GM20000 (cell line): ENCODE measurements around the gene ACVR1C.
A peak's percentile ranks its signal among the peaks of the same experiment; 100 is the strongest.
"Not testable (repeated sequence)": the region's sequence is repeated elsewhere in the genome, so short reads cannot be mapped to it uniquely, and the experiment has no call there.

Source experiments
- DNase-seq: peaks from one replicate; pipeline ENCODE4 v3.0.0; 2012; ENCODE audit warnings: low spot score
- TF ChIP-seq, protein P1 (sequence below): IDR thresholded peaks from 2 replicates; pipeline ENCODE4 v1.5.1; 2012; ENCODE audit warnings: mild to moderate bottlenecking, control low read depth; ENCODE audit errors: extremely low read depth, missing control alignments

Gene ACVR1C

DNA sequence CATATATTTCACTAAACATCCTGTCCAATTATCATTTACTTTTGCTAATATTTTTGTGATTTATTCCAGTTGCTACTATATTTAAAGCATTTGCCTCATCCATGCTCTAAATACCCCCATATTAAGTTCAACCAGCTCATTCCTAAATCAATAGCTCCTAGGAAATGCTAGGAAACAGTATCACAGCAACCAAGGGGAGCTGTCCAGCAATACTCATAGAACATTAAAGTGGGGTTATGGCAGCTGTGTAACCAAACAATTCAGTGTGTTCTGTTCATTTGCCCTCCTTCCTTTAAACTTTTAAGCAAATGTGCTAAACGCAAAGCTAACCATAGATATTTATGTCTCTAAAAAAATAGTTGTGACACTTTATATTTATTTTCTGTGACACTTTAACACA, 41.1 kb downstream of the ACVR1C start:
- TF ChIP-seq, protein P1, sequence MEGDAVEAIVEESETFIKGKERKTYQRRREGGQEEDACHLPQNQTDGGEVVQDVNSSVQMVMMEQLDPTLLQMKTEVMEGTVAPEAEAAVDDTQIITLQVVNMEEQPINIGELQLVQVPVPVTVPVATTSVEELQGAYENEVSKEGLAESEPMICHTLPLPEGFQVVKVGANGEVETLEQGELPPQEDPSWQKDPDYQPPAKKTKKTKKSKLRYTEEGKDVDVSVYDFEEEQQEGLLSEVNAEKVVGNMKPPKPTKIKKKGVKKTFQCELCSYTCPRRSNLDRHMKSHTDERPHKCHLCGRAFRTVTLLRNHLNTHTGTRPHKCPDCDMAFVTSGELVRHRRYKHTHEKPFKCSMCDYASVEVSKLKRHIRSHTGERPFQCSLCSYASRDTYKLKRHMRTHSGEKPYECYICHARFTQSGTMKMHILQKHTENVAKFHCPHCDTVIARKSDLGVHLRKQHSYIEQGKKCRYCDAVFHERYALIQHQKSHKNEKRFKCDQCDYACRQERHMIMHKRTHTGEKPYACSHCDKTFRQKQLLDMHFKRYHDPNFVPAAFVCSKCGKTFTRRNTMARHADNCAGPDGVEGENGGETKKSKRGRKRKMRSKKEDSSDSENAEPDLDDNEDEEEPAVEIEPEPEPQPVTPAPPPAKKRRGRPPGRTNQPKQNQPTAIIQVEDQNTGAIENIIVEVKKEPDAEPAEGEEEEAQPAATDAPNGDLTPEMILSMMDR: no peak
- DNase-seq: no peak

DNA sequence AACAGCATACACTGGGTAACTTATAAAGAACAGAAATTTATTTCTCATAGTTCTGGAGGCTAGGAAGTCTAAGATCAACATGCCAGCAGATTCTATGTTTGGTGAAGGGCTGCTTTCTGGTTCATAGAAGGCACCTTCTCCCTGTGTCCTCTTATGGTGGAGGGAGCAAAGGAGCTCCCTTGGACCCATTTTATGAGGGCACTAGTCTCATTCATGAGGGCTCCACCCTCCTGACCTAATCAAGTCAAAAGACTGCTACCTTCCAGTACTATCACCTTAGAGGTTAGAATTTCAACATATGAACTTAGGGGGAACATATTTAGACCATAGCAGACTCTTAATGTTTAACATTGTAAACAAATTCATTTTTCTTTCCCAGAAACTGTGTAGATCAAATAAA, 54.5 kb downstream of the ACVR1C start:
- no peak for DNase-seq
- TF ChIP-seq, protein P1: no peak

DNA sequence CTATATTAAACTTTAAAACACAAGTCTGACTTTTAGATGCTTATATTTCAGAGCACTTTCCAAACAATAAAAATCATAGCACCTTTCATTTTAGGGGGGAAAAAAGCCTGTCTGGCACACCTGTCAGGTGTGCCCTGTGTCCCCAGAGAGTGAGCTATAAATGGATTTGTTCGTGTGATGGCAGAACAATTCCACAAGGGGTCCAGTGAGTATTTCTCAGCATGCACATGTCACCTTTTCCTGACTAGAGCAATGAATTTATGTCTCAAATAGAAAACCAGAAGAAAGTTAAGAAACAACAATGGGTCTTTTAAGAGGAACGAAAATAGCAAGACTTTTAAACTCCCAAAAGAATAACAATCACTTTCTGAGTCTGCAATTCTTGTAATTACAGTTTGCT, 55.9 kb downstream of the ACVR1C start:
- peak; percentile 22 for DNase-seq
- TF ChIP-seq, protein P1: no peak

DNA sequence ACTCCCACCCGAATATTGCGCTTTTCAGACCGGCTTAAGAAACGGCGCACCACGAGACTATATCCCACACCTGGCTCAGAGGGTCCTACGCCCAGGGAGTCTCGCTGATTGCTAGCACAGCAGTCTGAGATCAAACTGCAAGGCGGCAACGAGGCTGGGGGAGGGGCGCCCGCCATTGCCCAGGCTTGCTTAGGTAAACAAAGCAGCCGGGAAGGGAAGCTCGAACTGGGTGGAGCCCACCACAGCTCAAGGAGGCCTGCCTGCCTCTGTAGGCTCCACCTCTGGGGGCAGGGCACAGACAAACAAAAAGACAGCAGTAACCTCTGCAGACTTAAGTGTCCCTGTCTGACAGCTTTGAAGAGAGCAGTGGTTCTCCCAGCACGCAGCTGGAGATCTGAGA, 62.0 kb downstream of the ACVR1C start:
- not testable (repeated sequence) for DNase-seq

DNA sequence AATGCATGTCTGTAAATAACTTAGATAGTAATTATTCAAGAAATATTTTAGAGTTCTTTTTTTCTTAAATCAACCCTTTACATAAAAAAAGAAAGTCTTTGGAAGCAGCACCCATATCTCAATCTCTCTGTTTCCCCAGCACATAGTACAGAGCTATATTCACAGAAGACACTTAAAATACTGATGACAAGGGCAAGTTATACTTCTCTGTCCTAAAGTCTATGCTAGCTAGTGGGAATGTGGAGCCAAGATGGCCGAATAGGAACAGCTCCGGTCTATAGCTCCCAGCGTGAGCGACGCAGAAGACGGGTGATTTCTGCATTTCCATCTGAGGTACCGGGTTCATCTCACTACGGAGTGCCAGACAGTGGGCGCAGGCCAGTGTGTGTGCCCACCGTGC, 62.6 kb downstream of the ACVR1C start:
- not testable (repeated sequence) for DNase-seq

DNA sequence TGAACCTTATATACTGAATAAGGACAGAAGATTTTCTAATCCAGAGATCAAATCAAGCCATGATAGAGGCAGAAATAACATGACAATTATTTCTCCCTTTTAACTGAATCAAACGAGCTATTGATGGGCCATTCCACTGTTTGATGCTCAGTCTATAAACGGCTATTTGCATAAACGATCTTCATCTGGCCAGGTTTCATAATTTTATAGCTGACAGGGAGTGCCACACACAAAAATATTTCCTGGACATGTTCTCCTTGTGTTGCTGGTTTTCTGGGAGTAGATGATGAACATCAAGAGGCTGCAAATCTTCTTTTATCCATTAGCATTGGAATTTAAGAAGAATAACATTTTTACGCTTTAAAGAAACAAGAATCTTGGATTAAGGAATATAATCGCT, 63.1 kb downstream of the ACVR1C start:
- TF ChIP-seq, protein P1: no peak
- DNase-seq: no peak

DNA sequence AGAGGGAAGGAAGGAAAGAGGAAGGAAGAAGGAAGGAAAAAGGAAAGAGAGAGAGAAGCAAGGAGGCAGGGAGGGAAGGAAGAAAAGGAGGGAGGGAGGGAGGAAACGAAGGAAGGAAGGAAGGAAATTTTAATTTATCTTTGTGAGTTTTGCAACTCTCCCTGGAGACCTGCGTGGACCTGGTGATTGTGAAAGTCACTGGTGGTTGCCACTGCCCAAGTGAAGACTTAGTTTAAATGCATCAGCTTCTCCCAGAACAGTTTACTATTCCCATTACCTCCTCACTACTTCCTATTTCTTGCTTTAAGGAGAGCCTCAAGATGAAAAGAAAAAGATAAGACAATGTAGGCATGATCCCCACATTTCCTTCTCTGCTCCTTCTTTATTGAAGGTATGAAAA, 68.8 kb downstream of the ACVR1C start:
- TF ChIP-seq, protein P1: no peak
- no peak for DNase-seq

DNA sequence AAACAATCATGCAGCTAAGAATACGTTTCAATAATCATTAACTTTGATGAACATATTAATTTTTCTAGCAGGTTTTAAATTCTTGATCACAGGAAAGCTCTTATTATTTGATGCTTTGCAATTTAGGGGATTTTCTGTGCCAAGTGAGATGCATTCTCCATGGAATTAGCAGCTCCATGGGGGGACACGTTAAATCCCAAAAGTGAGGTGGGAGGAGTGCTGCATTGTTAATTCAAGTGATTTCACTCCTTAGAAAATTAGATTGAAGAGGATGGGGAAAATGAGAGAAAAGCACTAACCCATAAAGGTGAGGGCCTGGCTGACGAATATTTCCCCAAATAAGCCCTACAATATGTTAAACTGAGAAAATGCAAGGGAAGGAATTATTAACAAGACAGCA, 69.2 kb downstream of the ACVR1C start:
- TF ChIP-seq, protein P1: no peak
- DNase-seq: no peak

DNA sequence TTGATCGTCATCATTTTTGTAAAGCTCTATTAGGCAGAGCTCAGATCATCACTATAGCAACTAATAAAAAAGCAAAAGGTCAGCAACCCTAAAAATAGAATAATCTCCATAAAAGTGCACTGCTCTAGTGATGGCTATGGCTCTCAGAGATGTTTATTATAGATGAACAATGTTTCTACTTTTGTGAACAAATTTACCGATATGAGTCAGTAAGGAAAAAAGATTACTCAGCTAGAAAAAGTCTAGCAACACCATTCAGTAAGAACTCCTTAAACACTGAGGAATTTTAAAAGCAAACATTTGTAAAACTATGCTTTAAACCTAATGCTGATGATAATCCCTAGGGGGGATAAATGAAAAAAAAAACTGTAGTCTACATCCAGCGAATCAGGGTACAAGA, 69.6 kb downstream of the ACVR1C start:
- DNase-seq: no peak
- TF ChIP-seq, protein P1: no peak
